Mesodermal cell (in vitro differentiated cells): Measurements from ENCODE around the gene PSTPIP2.
"Not testable (repeated sequence)": the region's sequence is repeated elsewhere in the genome, so short reads cannot be mapped to it uniquely, and the experiment has no call there.

Experiments used
- H3K27ac ChIP-seq: 2 replicates; pipeline ENCODE4 v1.7.0; 2013; ENCODE audit warnings: mild to moderate bottlenecking, low read depth, low read length, moderate library complexity; ENCODE audit not compliant: severe bottlenecking
- H3K36me3 ChIP-seq: 2 replicates; pipeline ENCODE4 v1.7.1; 2013; ENCODE audit warnings: mild to moderate bottlenecking, low read length, moderate library complexity; ENCODE audit not compliant: control insufficient read depth, insufficient read depth
- H3K4me1 ChIP-seq: one replicate; pipeline ENCODE4 v1.7.1; 2013; ENCODE audit warnings: mild to moderate bottlenecking, low read length; ENCODE audit not compliant: insufficient read depth, control insufficient read depth, poor library complexity, severe bottlenecking
- H3K4me3 ChIP-seq: 2 replicates; pipeline ENCODE4 v1.7.0; 2013; ENCODE audit warnings: low read length, control low read depth, mild to moderate bottlenecking; ENCODE audit not compliant: insufficient read depth, poor library complexity, severe bottlenecking; ENCODE audit errors: extremely low read depth
- H3K9me3 ChIP-seq: 2 replicates; pipeline ENCODE4 v1.7.1; 2013; ENCODE audit warnings: mild to moderate bottlenecking, low read length, moderate library complexity; ENCODE audit not compliant: control insufficient read depth
- WGBS, 2 experiments: methylation state at CpG; one replicate each; pipeline ENCODE4 v1.1.5; 2013; ENCODE audit warnings: missing lambda C conversion rate in 2 of 2; ENCODE audit not compliant: insufficient coverage in 2 of 2; 5-methylcytosine and 5-hydroxymethylcytosine counted together

The PSTPIP2 gene

DNA sequence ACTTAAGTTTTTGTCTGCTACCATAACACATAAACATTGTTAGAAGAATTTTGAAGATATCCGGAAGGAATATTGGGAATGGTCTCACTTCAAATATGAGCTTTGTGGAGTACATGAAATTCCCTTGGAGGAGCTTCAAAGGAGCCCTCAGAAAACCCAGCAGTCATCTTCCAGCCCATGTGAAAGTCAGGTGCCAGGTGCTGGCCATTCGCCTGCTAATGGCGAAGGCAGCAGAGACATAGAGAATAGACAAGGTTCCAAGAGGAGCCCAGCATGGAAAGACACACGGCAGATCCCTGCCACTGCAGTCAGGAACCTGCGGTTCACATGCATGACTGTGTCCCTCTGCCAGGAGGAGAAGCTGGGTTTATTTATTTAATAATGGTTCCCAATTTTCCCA lies 64.9 kb downstream of the PSTPIP2 start:
- H3K36me3 ChIP-seq = peaks cover 62% of the 10 kb centered on the region
- no peaks in the 10 kb centered on the region for H3K4me1 ChIP-seq
- peaks cover 6% of the 10 kb centered on the region for H3K9me3 ChIP-seq
- H3K4me3 ChIP-seq = no peak overlapping the region
- no peak overlapping the region for H3K27ac ChIP-seq
- WGBS, 2 experiments = 87 to 100% methylated on average over 3 of the region's 5 CpGs

- peaks cover 8% of the 10 kb centered on the region for H3K9me3 ChIP-seq
- no CpG with 5 or more reads among the region's 1 CpG for WGBS, 2 experiments
- H3K4me3 ChIP-seq = no peak overlapping the region
- H3K36me3 ChIP-seq = peaks cover 36% of the 10 kb centered on the region
- H3K4me1 ChIP-seq = peaks cover 7% of the 10 kb centered on the region
- no peak overlapping the region for H3K27ac ChIP-seq
Observed at GRCh38 chr18:46002934-46003333, 69.1 kb downstream of the PSTPIP2 start.

DNA sequence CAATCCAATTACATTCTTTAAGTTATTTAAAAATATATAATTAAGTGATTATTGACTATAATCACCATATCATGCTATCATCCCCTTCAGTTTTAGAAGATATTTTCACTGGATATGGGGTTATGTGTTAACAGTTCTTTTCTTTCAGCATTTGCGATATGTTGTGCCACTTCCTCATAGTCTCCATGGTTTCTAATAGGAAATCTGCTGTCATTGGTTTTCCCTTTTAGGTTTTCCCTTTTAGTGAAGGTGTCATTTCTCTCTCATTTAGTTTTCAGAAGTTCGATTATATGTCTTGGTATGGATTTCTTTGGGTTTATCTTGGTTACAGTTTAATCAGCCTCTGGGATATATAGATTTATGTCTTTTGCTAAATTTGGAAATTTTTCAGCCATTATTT lies 70.2 kb downstream of the PSTPIP2 start:
- Histone ChIP-seq H3K27ac (no peak overlapping the region), H3K9me3 (peaks cover 8% of the 10 kb centered on the region), H3K4me3 (no peak overlapping the region), H3K36me3 (peaks cover 27% of the 10 kb centered on the region), H3K4me1 (peaks cover 8% of the 10 kb centered on the region)
- WGBS, 2 experiments = 60% methylated on average over 1 of the region's 2 CpGs; no CpG with 5 or more reads in 1 of the 2 experiments

GRCh38 chr18:46001074-46001473 lies 71.0 kb downstream of the PSTPIP2 start:
- no peak overlapping the region for H3K4me3 ChIP-seq
- peaks cover 8% of the 10 kb centered on the region for H3K9me3 ChIP-seq
- H3K36me3 ChIP-seq = peaks cover 27% of the 10 kb centered on the region
- peaks cover 8% of the 10 kb centered on the region for H3K4me1 ChIP-seq
- 100% methylated on average over 1 of the region's 1 CpG; no CpG with 5 or more reads in 1 of the 2 experiments for WGBS, 2 experiments
- H3K27ac ChIP-seq = no peak overlapping the region

- Histone ChIP-seq H3K4me1 (peaks cover 8% of the 10 kb centered on the region), H3K36me3 (peaks cover 32% of the 10 kb centered on the region), H3K9me3 (peaks cover 8% of the 10 kb centered on the region), H3K27ac (no peak overlapping the region), H3K4me3 (no peak overlapping the region)
- WGBS, 2 experiments = 74 to 100% methylated on average over 2 to 3 of the region's 3 CpGs
Observed at GRCh38 chr18:45999536-45999935, 72.5 kb downstream of the PSTPIP2 start.

GRCh38 chr18:45998244-45998643 lies 73.8 kb downstream of the PSTPIP2 start:
- Histone ChIP-seq H3K9me3 (peaks cover 7% of the 10 kb centered on the region), H3K4me1 (peaks cover 11% of the 10 kb centered on the region), H3K27ac (no peak overlapping the region), H3K36me3 (peaks cover 22% of the 10 kb centered on the region), H3K4me3 (no peak overlapping the region)
- 76 to 83% methylated on average over 2 to 3 of the region's 3 CpGs for WGBS, 2 experiments

GRCh38 chr18:45997700-45998151 lies 74.3 kb downstream of the PSTPIP2 start:
- WGBS, 2 experiments = 90 to 92% methylated on average over 4 to 5 of the region's 8 CpGs
- H3K36me3 ChIP-seq = peaks cover 17% of the 10 kb centered on the region
- H3K4me3 ChIP-seq = no peak overlapping the region
- H3K27ac ChIP-seq = no peak overlapping the region
- peaks cover 11% of the 10 kb centered on the region for H3K4me1 ChIP-seq
- peaks cover 4% of the 10 kb centered on the region for H3K9me3 ChIP-seq

GRCh38 chr18:45995461-45995860 lies 76.6 kb downstream of the PSTPIP2 start:
- Histone ChIP-seq H3K4me3 (no peak overlapping the region), H3K36me3 (peaks cover 23% of the 10 kb centered on the region), H3K9me3 (no peaks in the 10 kb centered on the region), H3K27ac (no peak overlapping the region), H3K4me1 (peaks cover 11% of the 10 kb centered on the region)
- WGBS, 2 experiments = 93 to 100% methylated on average over 3 of the region's 3 CpGs

DNA sequence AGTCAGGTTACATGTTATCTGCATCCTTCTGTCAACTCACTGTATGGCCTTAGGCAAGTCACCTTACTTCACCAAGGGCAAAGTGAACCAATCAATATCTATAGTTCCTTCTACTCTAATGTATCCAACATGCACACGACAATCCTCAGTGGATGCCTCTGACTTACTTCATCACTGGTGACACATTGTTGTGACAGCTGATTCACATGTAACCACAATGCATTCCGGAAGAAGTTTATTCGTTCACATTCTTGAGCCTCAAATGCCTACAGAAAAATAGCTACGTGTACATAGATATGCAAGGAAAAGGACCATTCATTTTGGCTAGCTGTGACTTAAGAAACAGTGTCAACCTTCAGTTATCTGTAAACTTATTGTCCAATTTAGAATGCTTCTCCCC lies 78.6 kb downstream of the PSTPIP2 start:
- Histone ChIP-seq H3K27ac (no peak overlapping the region), H3K36me3 (peaks cover 36% of the 10 kb centered on the region), H3K4me1 (peaks cover 9% of the 10 kb centered on the region), H3K9me3 (no peaks in the 10 kb centered on the region), H3K4me3 (no peak overlapping the region)
- 97 to 98% methylated on average over 3 to 4 of the region's 4 CpGs for WGBS, 2 experiments

- H3K4me3 ChIP-seq, H3K4me1 ChIP-seq, H3K27ac ChIP-seq, H3K9me3 ChIP-seq: not testable (repeated sequence)
- 92 to 95% methylated on average over 2 to 5 of the region's 6 CpGs for WGBS, 2 experiments
- peaks cover 41% of the 10 kb centered on the region for H3K36me3 ChIP-seq
Observed at GRCh38 chr18:45992527-45992926, 79.5 kb downstream of the PSTPIP2 start.

DNA sequence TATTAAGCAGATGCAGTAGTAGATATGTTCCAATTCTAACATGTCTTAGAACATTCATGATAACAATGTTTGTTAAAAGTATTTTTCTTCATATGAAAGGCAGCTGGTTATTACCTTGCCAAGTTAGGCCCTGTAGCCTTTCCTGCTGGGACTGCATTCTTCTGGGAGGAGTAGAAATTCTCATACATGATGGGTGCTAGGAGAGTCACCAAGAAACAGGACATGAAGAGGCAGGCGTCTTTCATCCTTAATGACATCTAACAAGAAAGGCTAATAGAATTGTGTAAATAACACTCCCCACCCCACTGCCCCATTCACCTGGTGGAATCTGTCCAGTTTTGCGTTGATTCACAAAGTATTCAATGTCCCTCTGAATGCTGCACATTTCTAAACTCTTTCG lies 80.3 kb downstream of the PSTPIP2 start:
- H3K4me3 ChIP-seq = no peak overlapping the region
- H3K9me3 ChIP-seq = no peaks in the 10 kb centered on the region
- H3K36me3 ChIP-seq = peaks cover 45% of the 10 kb centered on the region
- no peak overlapping the region for H3K27ac ChIP-seq
- peaks cover 3% of the 10 kb centered on the region for H3K4me1 ChIP-seq
- WGBS, 2 experiments = 80 to 100% methylated on average over 1 to 2 of the region's 3 CpGs
